H9 (cell line): Measurements from ENCODE around the gene SP3. TPM values are rescaled to one million over a fixed set of nuclear protein-coding genes. Genes with fewer than 3 reads are reported as not detected.

ENCODE experiments used
- DNase-seq: peaks from one replicate; pipeline ENCODE4 v3.0.0-alpha.2; 2017
- H2AFZ ChIP-seq: one replicate; pipeline ENCODE4 v1.6.1; 2013; ENCODE audit warnings: mild to moderate bottlenecking, low read length, control low read depth, moderate library complexity
- H2AK5ac ChIP-seq: 2 replicates; pipeline ENCODE4 v1.6.1; 2013; ENCODE audit warnings: low read length, control low read depth, mixed read lengths; ENCODE audit not compliant: insufficient read length
- H2BK120ac ChIP-seq: one replicate; pipeline ENCODE4 v1.6.1; 2013; ENCODE audit warnings: low read depth, mild to moderate bottlenecking, low read length, control low read depth, inconsistent platforms; ENCODE audit not compliant: poor library complexity, severe bottlenecking
- H2BK12ac ChIP-seq: 2 replicates; pipeline ENCODE4 v1.6.1; 2013; ENCODE audit warnings: low read length, control low read depth, mixed read lengths, low read depth; ENCODE audit not compliant: insufficient read length
- H2BK15ac ChIP-seq: 2 replicates; pipeline ENCODE4 v1.6.1; 2013; ENCODE audit warnings: low read depth, low read length, control low read depth
- H2BK20ac ChIP-seq: one replicate; pipeline ENCODE4 v1.6.1; 2013; ENCODE audit warnings: low read depth, mild to moderate bottlenecking, low read length, control low read depth, inconsistent platforms; ENCODE audit not compliant: poor library complexity, severe bottlenecking
- H2BK5ac ChIP-seq: 2 replicates; pipeline ENCODE4 v1.6.1; 2013; ENCODE audit warnings: low read length, control low read depth, mixed read lengths; ENCODE audit not compliant: insufficient read length
- H3K14ac ChIP-seq: 2 replicates; pipeline ENCODE4 v1.6.1; 2013; ENCODE audit warnings: low read length, control low read depth; ENCODE audit not compliant: insufficient read depth
- H3K18ac ChIP-seq: 2 replicates; pipeline ENCODE4 v1.6.1; 2013; ENCODE audit warnings: low read depth, mild to moderate bottlenecking, mixed read lengths, low read length, control low read depth; ENCODE audit not compliant: insufficient read length
- H3K23ac ChIP-seq: 2 replicates; pipeline ENCODE4 v1.6.1; 2013; ENCODE audit warnings: low read length, control low read depth, mixed read lengths, low read depth; ENCODE audit not compliant: insufficient read length
- H3K23me2 ChIP-seq: 2 replicates; pipeline ENCODE4 v1.6.1; 2013; ENCODE audit warnings: low read depth, mild to moderate bottlenecking, mixed read lengths, low read length, control low read depth; ENCODE audit not compliant: insufficient read length, poor library complexity, severe bottlenecking
- H3K27ac ChIP-seq: 2 replicates; pipeline ENCODE4 v1.5.1; 2013; ENCODE audit warnings: low read length, control low read depth, mixed read lengths, low read depth; ENCODE audit not compliant: insufficient read length
- H3K27me3 ChIP-seq: 2 replicates; pipeline ENCODE4 v1.6.1; 2013; ENCODE audit warnings: low read length, control low read depth, inconsistent platforms; ENCODE audit not compliant: insufficient read depth
- H3K4ac ChIP-seq: 2 replicates; pipeline ENCODE4 v1.6.1; 2013; ENCODE audit warnings: low read depth, mild to moderate bottlenecking, control low read depth, inconsistent platforms, low read length, moderate library complexity
- H3K4me1 ChIP-seq: 2 replicates; pipeline ENCODE4 v1.6.1; 2013; ENCODE audit warnings: low read length, control low read depth, inconsistent platforms; ENCODE audit not compliant: insufficient read depth
- H3K4me2 ChIP-seq: 2 replicates; pipeline ENCODE4 v1.6.1; 2013; ENCODE audit warnings: low read length, control low read depth, mixed read lengths; ENCODE audit not compliant: insufficient read length, insufficient read depth
- H3K56ac ChIP-seq: 2 replicates; pipeline ENCODE4 v1.6.1; 2013; ENCODE audit warnings: low read depth, mild to moderate bottlenecking, mixed read lengths, low read length, control low read depth; ENCODE audit not compliant: insufficient read length
- H3K79me1 ChIP-seq: 2 replicates; pipeline ENCODE4 v1.6.1; 2013; ENCODE audit warnings: low read depth, mild to moderate bottlenecking, moderate library complexity, low read length, control low read depth, inconsistent platforms; ENCODE audit not compliant: insufficient read depth, poor library complexity, severe bottlenecking
- H3K79me2 ChIP-seq: 2 replicates; pipeline ENCODE4 v1.6.1; 2013; ENCODE audit warnings: low read length, control low read depth, inconsistent platforms; ENCODE audit not compliant: insufficient read depth
- H3K9ac ChIP-seq: 2 replicates; pipeline ENCODE4 v1.6.1; 2013; ENCODE audit warnings: low read length, control low read depth, mixed read lengths; ENCODE audit not compliant: insufficient read length; ENCODE audit errors: extremely low read depth
- H3K9me3 ChIP-seq: one replicate; pipeline ENCODE4 v1.6.1; 2013; ENCODE audit warnings: low read depth, low read length, inconsistent platforms; ENCODE audit not compliant: control insufficient read depth
- H3T11ph ChIP-seq: one replicate; pipeline ENCODE4 v1.6.1; 2013; ENCODE audit warnings: mild to moderate bottlenecking, low read length, control low read depth, inconsistent platforms
- H4K20me1 ChIP-seq: one replicate; pipeline ENCODE4 v1.6.1; 2013; ENCODE audit not compliant: control insufficient read depth, insufficient read length, insufficient read depth
- H4K5ac ChIP-seq: 2 replicates; pipeline ENCODE4 v1.6.1; 2013; ENCODE audit warnings: low read depth, mild to moderate bottlenecking, mixed read lengths, low read length, control low read depth; ENCODE audit not compliant: insufficient read length
- H4K8ac ChIP-seq: replicated peaks from 2 replicates; pipeline ENCODE4 v1.6.1; 2013; ENCODE audit warnings: low read length, control low read depth, mixed read lengths, low read depth; ENCODE audit not compliant: insufficient read length
- H4K91ac ChIP-seq: 2 replicates; pipeline ENCODE4 v1.6.1; 2013; ENCODE audit warnings: low read depth, mild to moderate bottlenecking, moderate library complexity, mixed read lengths, low read length, control low read depth; ENCODE audit not compliant: insufficient read length
- H3K27ac Mint-ChIP-seq, 3 experiments: 2 replicates in 2 of 3; 3 replicates in 1 of 3; pipeline ENCODE4 v1.8.0; 2020 to 2021; ENCODE audit warnings: mixed read lengths in 3 of 3, mild to moderate bottlenecking in 1 of 3, moderate library complexity in 1 of 3
- H3K27me3 Mint-ChIP-seq: 2 replicates; pipeline ENCODE4 v1.8.0; 2021; ENCODE audit warnings: low read depth, mild to moderate bottlenecking, moderate library complexity, mixed read lengths
- H3K36me3 Mint-ChIP-seq, 3 experiments: 2 replicates in 2 of 3; 3 replicates in 1 of 3; pipeline ENCODE4 v1.8.0; 2020 to 2021; ENCODE audit warnings: low read depth in 3 of 3, mixed read lengths in 3 of 3; ENCODE audit not compliant: insufficient read depth in 1 of 3
- H3K4me1 Mint-ChIP-seq, 2 experiments: 2 replicates each; pipeline ENCODE4 v1.8.0; 2020; ENCODE audit warnings: mixed read lengths in 2 of 2
- H3K4me3 Mint-ChIP-seq, 2 experiments: 2 replicates in 1 of 2; 3 replicates in 1 of 2; pipeline ENCODE4 v1.8.0; 2020 to 2021; ENCODE audit warnings: mild to moderate bottlenecking in 2 of 2, mixed read lengths in 2 of 2, moderate library complexity in 1 of 2
- H3K9me3 Mint-ChIP-seq, 2 experiments: 2 replicates in 1 of 2; 3 replicates in 1 of 2; pipeline ENCODE4 v1.8.0; 2020; ENCODE audit warnings: mild to moderate bottlenecking in 2 of 2, mixed read lengths in 2 of 2, moderate library complexity in 1 of 2
- CTCF ChIP-seq: fragments of 200-600 bp; sonication (generic); conservative IDR thresholded peaks from 3 replicates; pipeline ENCODE4 v1.8.0; 2021; ENCODE audit warnings: antibody characterized with exemption, mild to moderate bottlenecking
- WGBS: extraction: QIAGEN DNeasy Blood & Tissue Kit; methylation state at CpG from one replicate; pipeline ENCODE4 v1.1.7; 2013; ENCODE audit warnings: missing lambda C conversion rate, low lambda C conversion rate, mixed read lengths; ENCODE audit not compliant: insufficient read length; ENCODE audit errors: extremely low coverage; 5-methylcytosine and 5-hydroxymethylcytosine counted together
- total RNA-seq: library from RNA; stranded (reverse); gene quantifications from 2 replicates; pipeline ENCODE4 v1.2.1, GENCODE V29; 2021

The SP3 gene
- total RNA-seq, 1 experiment from 2014 or later: 86.3 TPM

GRCh38 chr2:173892341-173892740 lies 72.8 kb downstream of the SP3 start:
- H3K4ac ChIP-seq: no peak overlapping the region
- H4K5ac ChIP-seq: no peak overlapping the region
- H3K4me1 ChIP-seq: no peaks in the 10 kb centered on the region
- H3K14ac ChIP-seq: no peak overlapping the region
- H2AFZ ChIP-seq: no peak overlapping the region
- no peak overlapping the region for H3K27ac ChIP-seq
- no peak overlapping the region for H3T11ph ChIP-seq
- no peak overlapping the region for H3K4me2 ChIP-seq
- H3K9me3 ChIP-seq: no peaks in the 10 kb centered on the region
- H3K79me2 ChIP-seq: no peaks in the 10 kb centered on the region
- H3K56ac ChIP-seq: no peak overlapping the region
- H3K23ac ChIP-seq: no peak overlapping the region
- H3K27ac Mint-ChIP-seq: no peak overlapping the region
- DNase-seq: no peak
- H2BK120ac ChIP-seq: no peak overlapping the region
- H3K79me1 ChIP-seq: no peaks in the 10 kb centered on the region
- H3K4me3 Mint-ChIP-seq: no peak overlapping the region
- H4K8ac ChIP-seq: no peak overlapping the region
- no CpG with 5 or more reads among the region's 2 CpGs for WGBS
- peaks cover 7 to 32% (median 23%) of the 10 kb centered on the region in 3 experiments; a peak in 6 of 7 replicates for H3K36me3 Mint-ChIP-seq
- H2BK15ac ChIP-seq: no peak overlapping the region
- no peak for TF ChIP-seq CTCF
- H3K9ac ChIP-seq: no peak overlapping the region
- no peak overlapping the region for H2BK20ac ChIP-seq
- no peaks in the 10 kb centered on the region for H3K27me3 Mint-ChIP-seq
- H3K27me3 ChIP-seq: no peaks in the 10 kb centered on the region
- no peak overlapping the region for H4K91ac ChIP-seq
- no peaks in the 10 kb centered on the region for H3K4me1 Mint-ChIP-seq
- no peak overlapping the region for H2BK12ac ChIP-seq
- no peak overlapping the region for H3K18ac ChIP-seq
- no peak overlapping the region for H2BK5ac ChIP-seq
- H4K20me1 ChIP-seq: no peaks in the 10 kb centered on the region
- no peaks in the 10 kb centered on the region for H3K23me2 ChIP-seq
- no peak overlapping the region for H2AK5ac ChIP-seq
- H3K9me3 Mint-ChIP-seq: peaks cover 29 to 32% of the 10 kb centered on the region in 2 experiments
